HepG2 (cell line): ENCODE results near the gene ZNF341. TPM values are rescaled to one million over a fixed set of nuclear protein-coding genes. Genes with fewer than 3 reads are reported as not detected.

Experiments used
- ARID5B ChIP-seq: IDR thresholded peaks from 2 replicates; pipeline ENCODE4 v1.4.0; 2020; ENCODE audit warnings: mild to moderate bottlenecking, missing genetic modification reagents
- GFI1 ChIP-seq: sonication (generic); formaldehyde crosslinking; IDR thresholded peaks from 2 replicates; pipeline ENCODE4 v1.5.0; 2020; ENCODE audit warnings: missing genetic modification reagents, mild to moderate bottlenecking, borderline replicate concordance
- NFYC ChIP-seq: IDR thresholded peaks from 2 replicates; pipeline ENCODE4 v1.6.1; 2016; ENCODE audit warnings: missing genetic modification reagents, missing compliant biosample characterization
- SIN3B ChIP-seq: fragments of 150-350 bp; IDR thresholded peaks from 2 replicates; pipeline ENCODE4 v1.6.1; 2014; ENCODE audit warnings: low read length
- SNAPC2 ChIP-seq: sonication (generic); formaldehyde crosslinking; IDR thresholded peaks from 2 replicates; pipeline ENCODE4 v1.8.1; 2022; ENCODE audit warnings: mild to moderate bottlenecking, missing genetic modification reagents
- TBX2 ChIP-seq: sonication (generic); formaldehyde crosslinking; IDR thresholded peaks from 2 replicates; pipeline ENCODE4 v1.5.0; 2020; ENCODE audit warnings: missing genetic modification reagents, mild to moderate bottlenecking, borderline replicate concordance
- THAP8 ChIP-seq: sonication (generic); formaldehyde crosslinking; IDR thresholded peaks from 2 replicates; pipeline ENCODE4 v1.5.1; 2020; ENCODE audit warnings: missing genetic modification reagents, mild to moderate bottlenecking, borderline replicate concordance
- ZNF12 ChIP-seq: sonication (generic); formaldehyde crosslinking; IDR thresholded peaks from 2 replicates; pipeline ENCODE4 v1.5.0; 2020; ENCODE audit warnings: missing genetic modification reagents
- ZNF234 ChIP-seq: sonication (generic); formaldehyde crosslinking; conservative IDR thresholded peaks from 2 replicates; pipeline ENCODE4 v1.5.1; 2020; ENCODE audit warnings: mild to moderate bottlenecking, missing genetic modification reagents
- ZNF329 ChIP-seq: sonication (generic); formaldehyde crosslinking; IDR thresholded peaks from 2 replicates; pipeline ENCODE4 v1.9.0; 2021; ENCODE audit warnings: low read depth, mild to moderate bottlenecking, missing genetic modification reagents
- ZNF563 ChIP-seq: sonication (generic); formaldehyde crosslinking; IDR thresholded peaks from 2 replicates; pipeline ENCODE4 v1.8.0; 2022; ENCODE audit warnings: mild to moderate bottlenecking, moderate library complexity, missing genetic modification reagents
- ZNF607 ChIP-seq: sonication (generic); formaldehyde crosslinking; IDR thresholded peaks from 2 replicates; pipeline ENCODE4 v1.5.1; 2020; ENCODE audit warnings: missing genetic modification reagents, mild to moderate bottlenecking, borderline replicate concordance
- ZNF614 ChIP-seq: IDR thresholded peaks from 2 replicates; pipeline ENCODE4 v1.6.1; 2018; ENCODE audit warnings: missing biosample characterization, missing genetic modification reagents, inconsistent platforms, borderline replicate concordance
- polyA plus RNA-seq, 8 experiments: library from polyadenylated mRNA; depleted of rRNA in 3 of 8; stranded (reverse) in 7 of 8; unstranded in 1 of 8; fragments of >200 nt; fragmentation: Illumina TruSeq in 4 of 8; extraction: Trizol in 4 of 8; gene quantifications; 2 replicates each; pipeline versions ENCODE4 v1.2.1 to v1.2.3, GENCODE V29; 2011 to 2016; ENCODE audit warnings: low read depth in 4 of 8, missing spikeins in 1 of 8, mixed read lengths in 1 of 8; ENCODE audit not compliant: insufficient read depth in 1 of 8
- total RNA-seq, 5 experiments: library from RNA; depleted of rRNA; stranded (reverse); fragments of >200 nt; fragmentation: Illumina TruSeq; extraction: Trizol; gene quantifications; 2 replicates each; pipeline ENCODE4 v1.2.3, GENCODE V29; 2016; ENCODE audit warnings: low read depth in 1 of 5
- TF ChIP-seq, protein P1 (sequence below): IDR thresholded peaks from 2 replicates; pipeline ENCODE4 v1.6.1; 2012; ENCODE audit warnings: inconsistent platforms
- TF ChIP-seq, protein P2 (sequence below): sonication (generic); formaldehyde crosslinking; IDR thresholded peaks from 2 replicates; pipeline ENCODE4 v1.4.0; 2020; ENCODE audit warnings: missing genetic modification reagents, borderline replicate concordance

Gene ZNF341
- total and polyA plus RNA-seq, 2 of the 13 experiments (the other 11 are each of a cell fraction or from before 2014, with no cell fraction given) = 1.1 to 2.2 TPM

- TF ChIP-seq ARID5B (CRISPR knock-in tag) (0 out of 2 replicates have a peak, but pooled peaks have one; percentile 11), ZNF563 (CRISPR knock-in tag) (0 out of 2 replicates have a peak, but pooled peaks have one; percentile 23), NFYC (CRISPR knock-in tag) (no peak), SIN3B (no peak), ZNF607 (CRISPR knock-in tag) (0 out of 2 replicates have a peak, but pooled peaks have one; percentile 31), GFI1 (CRISPR knock-in tag) (no peak), ZNF329 (no peak), ZNF12 (CRISPR knock-in tag) (no peak; the same call in 1 of the 2 replicates), SNAPC2 (CRISPR knock-in tag) (no peak), ZNF614 (CRISPR knock-in tag) (peak; percentile 40; the same call in 1 of the 2 replicates), ZNF234 (CRISPR knock-in tag) (no peak), TBX2 (CRISPR knock-in tag) (peak; percentile 44), THAP8 (0 out of 2 replicates have a peak, but pooled peaks have one; percentile 33)
- TF ChIP-seq, protein P1, sequence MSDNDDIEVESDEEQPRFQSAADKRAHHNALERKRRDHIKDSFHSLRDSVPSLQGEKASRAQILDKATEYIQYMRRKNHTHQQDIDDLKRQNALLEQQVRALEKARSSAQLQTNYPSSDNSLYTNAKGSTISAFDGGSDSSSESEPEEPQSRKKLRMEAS = peak; percentile 38; the same call in 1 of the 2 replicates
- TF ChIP-seq, protein P2, sequence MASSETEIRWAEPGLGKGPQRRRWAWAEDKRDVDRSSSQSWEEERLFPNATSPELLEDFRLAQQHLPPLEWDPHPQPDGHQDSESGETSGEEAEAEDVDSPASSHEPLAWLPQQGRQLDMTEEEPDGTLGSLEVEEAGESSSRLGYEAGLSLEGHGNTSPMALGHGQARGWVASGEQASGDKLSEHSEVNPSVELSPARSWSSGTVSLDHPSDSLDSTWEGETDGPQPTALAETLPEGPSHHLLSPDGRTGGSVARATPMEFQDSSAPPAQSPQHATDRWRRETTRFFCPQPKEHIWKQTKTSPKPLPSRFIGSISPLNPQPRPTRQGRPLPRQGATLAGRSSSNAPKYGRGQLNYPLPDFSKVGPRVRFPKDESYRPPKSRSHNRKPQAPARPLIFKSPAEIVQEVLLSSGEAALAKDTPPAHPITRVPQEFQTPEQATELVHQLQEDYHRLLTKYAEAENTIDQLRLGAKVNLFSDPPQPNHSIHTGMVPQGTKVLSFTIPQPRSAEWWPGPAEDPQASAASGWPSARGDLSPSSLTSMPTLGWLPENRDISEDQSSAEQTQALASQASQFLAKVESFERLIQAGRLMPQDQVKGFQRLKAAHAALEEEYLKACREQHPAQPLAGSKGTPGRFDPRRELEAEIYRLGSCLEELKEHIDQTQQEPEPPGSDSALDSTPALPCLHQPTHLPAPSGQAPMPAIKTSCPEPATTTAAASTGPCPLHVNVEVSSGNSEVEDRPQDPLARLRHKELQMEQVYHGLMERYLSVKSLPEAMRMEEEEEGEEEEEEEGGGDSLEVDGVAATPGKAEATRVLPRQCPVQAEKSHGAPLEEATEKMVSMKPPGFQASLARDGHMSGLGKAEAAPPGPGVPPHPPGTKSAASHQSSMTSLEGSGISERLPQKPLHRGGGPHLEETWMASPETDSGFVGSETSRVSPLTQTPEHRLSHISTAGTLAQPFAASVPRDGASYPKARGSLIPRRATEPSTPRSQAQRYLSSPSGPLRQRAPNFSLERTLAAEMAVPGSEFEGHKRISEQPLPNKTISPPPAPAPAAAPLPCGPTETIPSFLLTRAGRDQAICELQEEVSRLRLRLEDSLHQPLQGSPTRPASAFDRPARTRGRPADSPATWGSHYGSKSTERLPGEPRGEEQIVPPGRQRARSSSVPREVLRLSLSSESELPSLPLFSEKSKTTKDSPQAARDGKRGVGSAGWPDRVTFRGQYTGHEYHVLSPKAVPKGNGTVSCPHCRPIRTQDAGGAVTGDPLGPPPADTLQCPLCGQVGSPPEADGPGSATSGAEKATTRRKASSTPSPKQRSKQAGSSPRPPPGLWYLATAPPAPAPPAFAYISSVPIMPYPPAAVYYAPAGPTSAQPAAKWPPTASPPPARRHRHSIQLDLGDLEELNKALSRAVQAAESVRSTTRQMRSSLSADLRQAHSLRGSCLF (CRISPR knock-in tag) = no peak
Measured at GRCh38 chr20:33793011-33793931, 61.5 kb downstream of the ZNF341 start (continued).
